Kidney epithelial cell (primary cell): Measurements from ENCODE around the gene RAB3A. TPM values are rescaled to one million over a fixed set of nuclear protein-coding genes. Genes with fewer than 3 reads are reported as not detected.

Experiments
- DNase-seq: peaks from one replicate; pipeline ENCODE4 v3.0.0-alpha.2; 2010; ENCODE audit warnings: low read depth
- H3K27me3 ChIP-seq: 2 replicates; pipeline ENCODE4 v1.6.0; 2011; ENCODE audit warnings: low read length; ENCODE audit not compliant: control insufficient read depth, insufficient read depth
- H3K36me3 ChIP-seq: 2 replicates; pipeline ENCODE4 v1.5.1; 2011; ENCODE audit warnings: low read length; ENCODE audit not compliant: control insufficient read depth, insufficient read depth
- H3K4me3 ChIP-seq: 2 replicates; pipeline ENCODE4 v1.5.1; 2011; ENCODE audit warnings: low read depth, mild to moderate bottlenecking, control low read depth, low read length
- CTCF ChIP-seq: IDR thresholded peaks from 2 replicates; pipeline ENCODE4 v1.5.1; 2011; ENCODE audit warnings: mild to moderate bottlenecking, moderate library complexity, low read length, control low read depth, inconsistent platforms; ENCODE audit not compliant: insufficient read depth, poor library complexity, severe bottlenecking
- total RNA-seq: library from RNA; depleted of rRNA; stranded (reverse); fragments of >200 nt; gene quantifications from 2 replicates; pipeline ENCODE4 v1.2.3, GENCODE V29; 2015

The RAB3A gene
- total RNA-seq, 1 donor from 2014 or later, result 0.38 TPM

- DNase-seq, result no peak
- no peak overlapping the region for H3K4me3 ChIP-seq
- no peaks in the 10 kb centered on the region for H3K27me3 ChIP-seq
- no peak for TF ChIP-seq CTCF
- no peaks in the 10 kb centered on the region for H3K36me3 ChIP-seq
These were observed 35.5 kb upstream of the RAB3A start for GRCh38 chr19:18239303-18239702.

- TF ChIP-seq CTCF, result no peak
These were observed 30.4 kb upstream of the RAB3A start for GRCh38 chr19:18234194-18234593.

DNA sequence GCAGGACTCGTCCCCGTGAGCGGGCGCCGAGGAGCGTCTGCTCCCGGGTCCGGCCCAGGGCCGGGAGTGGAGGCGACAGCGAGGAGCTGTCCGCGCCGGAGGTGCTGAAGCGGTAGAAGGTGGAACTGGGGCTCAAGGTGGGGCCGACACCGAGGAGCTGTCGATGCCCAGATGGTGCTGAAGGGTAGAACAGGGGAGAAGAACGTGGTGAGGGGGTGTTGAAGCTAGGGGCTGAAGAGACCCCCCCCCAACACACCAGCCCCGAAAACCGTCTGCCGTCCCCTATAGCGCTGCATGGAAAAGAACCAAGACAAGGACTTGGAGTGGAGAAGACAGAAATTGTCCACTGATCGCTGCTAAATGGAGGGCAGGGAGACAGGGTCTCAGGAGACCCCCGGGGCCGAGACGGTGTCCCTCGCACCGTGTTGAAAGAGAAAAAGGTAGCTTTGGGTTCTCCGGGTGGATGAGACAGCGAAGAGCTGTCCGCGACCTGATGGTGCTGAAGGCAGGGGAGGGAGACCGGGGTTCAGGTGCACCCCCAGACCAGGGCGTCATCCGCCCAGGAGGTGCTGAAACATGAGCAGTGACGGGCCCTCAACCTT, 29.5 kb upstream of the RAB3A start:
- TF ChIP-seq CTCF, result no peak
- no peak for DNase-seq
- Histone ChIP-seq H3K36me3 (no peaks in the 10 kb centered on the region), H3K4me3 (no peak overlapping the region), H3K27me3 (peaks cover 35% of the 10 kb centered on the region)

More at GRCh38 chr19:18234194-18234593, 30.4 kb upstream of the RAB3A start:
- DNase-seq, result no peak
- no peaks in the 10 kb centered on the region for H3K36me3 ChIP-seq
- H3K4me3 ChIP-seq, result no peak overlapping the region
- H3K27me3 ChIP-seq, result peaks cover 35% of the 10 kb centered on the region

GRCh38 chr19:18232540-18233223, 28.8 kb upstream of the RAB3A start:
- no peak overlapping the region for H3K4me3 ChIP-seq
- no peak for TF ChIP-seq CTCF
- H3K36me3 ChIP-seq, result no peaks in the 10 kb centered on the region
- peaks cover 40% of the 10 kb centered on the region for H3K27me3 ChIP-seq
- DNase-seq, result no peak

GRCh38 chr19:18231775-18232174, 27.9 kb upstream of the RAB3A start:
- H3K4me3 ChIP-seq, result no peak overlapping the region
- H3K27me3 ChIP-seq, result peaks cover 49% of the 10 kb centered on the region
- no peak for TF ChIP-seq CTCF
- no peaks in the 10 kb centered on the region for H3K36me3 ChIP-seq
- no peak for DNase-seq
